HuH-7.5 (cell line): ENCODE data around the gene OTOP3.
"Not testable (repeated sequence)": the region's sequence is repeated elsewhere in the genome, so short reads cannot be mapped to it uniquely, and the experiment has no call there.

Experiments used
- DNase-seq: peaks from one replicate; pipeline ENCODE4 v3.0.0; 2011; ENCODE audit warnings: low spot score

OTOP3 gene

GRCh38 chr17:74962622-74963394 is 27.1 kb downstream of the OTOP3 start:
- no peak for DNase-seq

- DNase-seq = no peak
Observed at GRCh38 chr17:74963656-74964055, 28.0 kb downstream of the OTOP3 start.

GRCh38 chr17:74964246-74964761 is 28.6 kb downstream of the OTOP3 start:
- no peak for DNase-seq

GRCh38 chr17:74964988-74965622 is 29.4 kb downstream of the OTOP3 start:
- DNase-seq = no peak

GRCh38 chr17:74968361-74968780 is 32.7 kb downstream of the OTOP3 start:
- DNase-seq = no peak

- not testable (repeated sequence) for DNase-seq
Observed at GRCh38 chr17:74969501-74969900, 33.8 kb downstream of the OTOP3 start.

- DNase-seq = no peak
Observed at GRCh38 chr17:74970395-74970794, 34.7 kb downstream of the OTOP3 start.

- no peak for DNase-seq
Observed at GRCh38 chr17:74971069-74971841, 35.6 kb downstream of the OTOP3 start.

GRCh38 chr17:74971842-74972106 is 36.1 kb downstream of the OTOP3 start:
- no peak for DNase-seq

GRCh38 chr17:74972107-74972972 is 36.6 kb downstream of the OTOP3 start, which contains the start of gene HID1:
TSS of gene HID1 (minus strand) at chr17:74972759. CDS start at chr17:74972656, 103 bp downstream.
- DNase-seq = peak; percentile 82

GRCh38 chr17:74972973-74973328 is 37.3 kb downstream of the OTOP3 start:
- DNase-seq = no peak

- no peak for DNase-seq
Observed at GRCh38 chr17:74975943-74976342, 40.2 kb downstream of the OTOP3 start.

GRCh38 chr17:74977802-74978201 is 42.1 kb downstream of the OTOP3 start:
- no peak for DNase-seq

- DNase-seq = no peak
Observed at GRCh38 chr17:74978240-74978639, 42.5 kb downstream of the OTOP3 start.

GRCh38 chr17:74979408-74980146 is 43.9 kb downstream of the OTOP3 start:
- DNase-seq = no peak

GRCh38 chr17:74981318-74981978 is 45.8 kb downstream of the OTOP3 start:
- no peak for DNase-seq

GRCh38 chr17:74981979-74982662 is 46.4 kb downstream of the OTOP3 start:
- peak; percentile 88 for DNase-seq

- DNase-seq = not testable (repeated sequence)
Observed at GRCh38 chr17:74982663-74983313, 47.1 kb downstream of the OTOP3 start.

GRCh38 chr17:74986206-74986576 is 50.5 kb downstream of the OTOP3 start:
- no peak for DNase-seq
